Psoas muscle (tissue), 8 donors: ENCODE measurements around the gene ATP5IF1. TPM values are rescaled to one million over a fixed set of nuclear protein-coding genes. Genes with fewer than 3 reads are reported as not detected.

Experiments used
- ATAC-seq, 4 donors: fragments of 200-7000 bp; cut with Tn5 transposase; one replicate each; pipeline ENCODE4 v1.9.1; 2020; ENCODE audit warnings: moderate library complexity in 3 of 4, mild to moderate bottlenecking in 2 of 4
- DNase-seq, 2 donors: peaks; one replicate each; pipeline ENCODE4 v3.0.0-alpha.2; 2020
- H3K27ac ChIP-seq: fragments of 200-600 bp; one replicate; pipeline ENCODE4 v1.8.0; 2022
- H3K27me3 ChIP-seq, 3 donors: fragments of 200-600 bp in 1 of 3; one replicate each; pipeline versions ENCODE4 v1.6.1 to v1.8.0; 2013 to 2022; ENCODE audit warnings: low read length in 2 of 3, mild to moderate bottlenecking in 2 of 3, moderate library complexity in 1 of 3; ENCODE audit not compliant: insufficient read depth in 3 of 3
- H3K36me3 ChIP-seq, 2 donors: fragments of 200-600 bp in 1 of 2; one replicate each; pipeline versions ENCODE4 v1.6.1 to v1.8.0; 2013 to 2022; ENCODE audit warnings: low read depth in 1 of 2, mild to moderate bottlenecking in 1 of 2, moderate library complexity in 1 of 2; ENCODE audit not compliant: insufficient read depth in 1 of 2
- H3K4me1 ChIP-seq: fragments of 200-600 bp; one replicate; pipeline ENCODE4 v1.8.0; 2022
- H3K4me3 ChIP-seq: fragments of 200-600 bp; one replicate; pipeline ENCODE4 v1.8.0; 2022; ENCODE audit warnings: mild to moderate bottlenecking
- H3K9me3 ChIP-seq: fragments of 200-600 bp; one replicate; pipeline ENCODE4 v1.8.0; 2022
- WGBS, 3 donors: extraction: QIAGEN DNeasy Blood & Tissue Kit; methylation state at CpG; one replicate each; pipeline versions ENCODE4 v1.1.6 to v1.1.7; 2013; 5-methylcytosine and 5-hydroxymethylcytosine counted together
- intact Hi-C, 2 donors: fragments of 100-400 bp; cut with DNase I; formaldehyde crosslinking; loops; one replicate each; pipeline versions ENCODE4 v1.11.0 to v1.14.2; 2022
- polyA plus RNA-seq, 3 donors: library from polyadenylated mRNA; stranded (reverse); fragments of 200-250 nt; gene quantifications; one replicate each; pipeline ENCODE4 v1.2.3, GENCODE V29; 2013
- total RNA-seq, 4 donors: library from RNA; stranded (reverse); fragmentation: NEBNext Ultra II Directional in 2 of 4; extraction: Animal tissue kit (Norgen Biotek cat#: 25700) in 2 of 4; gene quantifications; one replicate each; pipeline versions ENCODE4 v1.2.1 to v1.2.4, GENCODE V29; 2021 to 2023
- TF ChIP-seq, protein P1 (sequence below): fragments of 200-600 bp; IDR thresholded peaks from one replicate; pipeline ENCODE4 v1.8.0; 2022; ENCODE audit warnings: antibody characterized with exemption
- donor health status: healthy with polysubstance abuse.
- donor health status: DM: no; HTN: no; CAD: no; lungs with moderate emphysema.
- donor health status: Bipolar disorder and iron deficiency.
- donor health status: healthy.
- donor health status: DM: yes; HTN: yes; CAD: no.
- donor health status: DM: no; HTN: no; CAD: no.
- donor health status: DM: no; HTN: no; CAD: no.
- donor health status: DM: yes; HTN: yes; CAD: no.

ATP5IF1 gene
- total and polyA plus RNA-seq, 7 donors: 124 to 332 (median 219) TPM

DNA sequence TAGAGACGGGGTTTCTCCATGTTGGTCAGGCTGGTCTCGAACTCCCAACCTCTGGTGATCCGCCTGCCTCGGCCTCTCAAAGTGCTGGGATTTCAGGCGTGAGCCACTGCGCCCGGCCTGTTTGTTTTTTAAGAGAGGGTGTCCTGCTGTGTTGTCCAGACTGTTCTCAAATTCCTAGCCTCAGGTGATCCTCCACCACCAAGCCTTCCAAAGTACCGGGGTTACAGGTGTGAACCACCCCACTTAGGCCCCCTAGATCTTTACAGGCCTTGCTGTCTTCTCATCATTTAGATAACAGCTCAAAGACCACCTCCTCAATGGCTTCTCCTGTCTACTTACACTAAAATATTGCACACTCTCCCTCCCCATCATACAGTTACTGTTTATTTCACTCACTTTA, 29.7 kb downstream of the ATP5IF1 start:
- H3K36me3 ChIP-seq: peaks cover 0 to 17% of the 10 kb centered on the region in 2 donors
- WGBS, 3 donors: 87 to 92% (median 89%) methylated on average over 8 of the region's 8 CpGs
- no peak overlapping the region for H3K27ac ChIP-seq
- peaks cover 34% of the 10 kb centered on the region for H3K4me1 ChIP-seq
- TF ChIP-seq, protein P1, sequence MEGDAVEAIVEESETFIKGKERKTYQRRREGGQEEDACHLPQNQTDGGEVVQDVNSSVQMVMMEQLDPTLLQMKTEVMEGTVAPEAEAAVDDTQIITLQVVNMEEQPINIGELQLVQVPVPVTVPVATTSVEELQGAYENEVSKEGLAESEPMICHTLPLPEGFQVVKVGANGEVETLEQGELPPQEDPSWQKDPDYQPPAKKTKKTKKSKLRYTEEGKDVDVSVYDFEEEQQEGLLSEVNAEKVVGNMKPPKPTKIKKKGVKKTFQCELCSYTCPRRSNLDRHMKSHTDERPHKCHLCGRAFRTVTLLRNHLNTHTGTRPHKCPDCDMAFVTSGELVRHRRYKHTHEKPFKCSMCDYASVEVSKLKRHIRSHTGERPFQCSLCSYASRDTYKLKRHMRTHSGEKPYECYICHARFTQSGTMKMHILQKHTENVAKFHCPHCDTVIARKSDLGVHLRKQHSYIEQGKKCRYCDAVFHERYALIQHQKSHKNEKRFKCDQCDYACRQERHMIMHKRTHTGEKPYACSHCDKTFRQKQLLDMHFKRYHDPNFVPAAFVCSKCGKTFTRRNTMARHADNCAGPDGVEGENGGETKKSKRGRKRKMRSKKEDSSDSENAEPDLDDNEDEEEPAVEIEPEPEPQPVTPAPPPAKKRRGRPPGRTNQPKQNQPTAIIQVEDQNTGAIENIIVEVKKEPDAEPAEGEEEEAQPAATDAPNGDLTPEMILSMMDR: no peak
- H3K4me3 ChIP-seq: no peak overlapping the region
- no peak for DNase-seq
- no peaks in the 10 kb centered on the region for H3K9me3 ChIP-seq
- intact Hi-C loops: loop anchor here in 1 of 2 donors (10.0 kb wide), 1 partner anchor 229 kb away; no protein-coding TSS in a partner anchor
- no peak for ATAC-seq
- H3K27me3 ChIP-seq: no peaks in the 10 kb centered on the region

GRCh38 chr1:28266920-28267322, 31.0 kb downstream of the ATP5IF1 start:
- TF ChIP-seq, protein P1: no peak
- Histone ChIP-seq H3K4me1 (peaks cover 24% of the 10 kb centered on the region), H3K27ac (no peak overlapping the region), H3K27me3 (no peaks in the 10 kb centered on the region), H3K4me3 (no peak overlapping the region), H3K9me3 (no peaks in the 10 kb centered on the region), H3K36me3 (peaks cover 0 to 29% of the 10 kb centered on the region in 2 donors)
- intact Hi-C loops: loop anchor here in 1 of 2 donors (10.0 kb wide), 1 partner anchor 228 kb away; no protein-coding TSS in a partner anchor
- ATAC-seq (no peak), DNase-seq (no peak)
- WGBS, 3 donors: 66 to 78% (median 70%) methylated on average over 5 of the region's 5 CpGs

- H3K4me3 ChIP-seq: no peak overlapping the region
- H3K27ac ChIP-seq: no peak overlapping the region
- no peak for DNase-seq
- H3K9me3 ChIP-seq: no peaks in the 10 kb centered on the region
- ATAC-seq: peak in 1 of 4 donors; percentile 23
- H3K4me1 ChIP-seq: peaks cover 24% of the 10 kb centered on the region
- TF ChIP-seq, protein P1: no peak
- no peaks in the 10 kb centered on the region for H3K27me3 ChIP-seq
- intact Hi-C loops: loop anchor here in 1 of 2 donors (10.0 kb wide), 1 partner anchor 227 kb away; no protein-coding TSS in a partner anchor
- 70 to 81% (median 72%) methylated on average over 2 of the region's 2 CpGs for WGBS, 3 donors
- H3K36me3 ChIP-seq: peaks cover 0 to 37% of the 10 kb centered on the region in 2 donors
Observed at GRCh38 chr1:28267633-28268032, 31.7 kb downstream of the ATP5IF1 start.

- 72 to 74% (median 73%) methylated on average over 2 of the region's 2 CpGs for WGBS, 3 donors
- H3K4me3 ChIP-seq: no peak overlapping the region
- H3K27ac ChIP-seq: no peak overlapping the region
- H3K9me3 ChIP-seq: no peaks in the 10 kb centered on the region
- ATAC-seq (no peak), DNase-seq (no peak)
- intact Hi-C loops: loop anchor here in 1 of 2 donors (10.0 kb wide), 1 partner anchor 225 kb away; no protein-coding TSS in a partner anchor
- H3K27me3 ChIP-seq: no peaks in the 10 kb centered on the region
- peaks cover 0 to 56% of the 10 kb centered on the region in 2 donors for H3K36me3 ChIP-seq
- H3K4me1 ChIP-seq: peaks cover 12% of the 10 kb centered on the region
- TF ChIP-seq, protein P1: no peak
Observed at GRCh38 chr1:28269529-28269928, 33.6 kb downstream of the ATP5IF1 start.
